A673 (cell line): ENCODE results near the gene CLTCL1.

ENCODE experiments used
- EZH2 ChIP-seq: fragments of 200-600 bp; sonication (generic); IDR thresholded peaks from 2 replicates; pipeline ENCODE4 v1.6.1; 2017; ENCODE audit warnings: borderline replicate concordance, low read depth, mild to moderate bottlenecking, mixed read lengths, antibody characterized with exemption, low read length; ENCODE audit not compliant: poor library complexity, severe bottlenecking
- TF ChIP-seq, protein P1 (sequence below): fragments of 300-800, 200-600 bp; sonication (generic); conservative IDR thresholded peaks from 2 replicates; pipeline ENCODE4 v1.5.1; 2017; ENCODE audit warnings: low read depth, mild to moderate bottlenecking, antibody characterized with exemption, low read length, moderate library complexity, mixed read lengths

DNA sequence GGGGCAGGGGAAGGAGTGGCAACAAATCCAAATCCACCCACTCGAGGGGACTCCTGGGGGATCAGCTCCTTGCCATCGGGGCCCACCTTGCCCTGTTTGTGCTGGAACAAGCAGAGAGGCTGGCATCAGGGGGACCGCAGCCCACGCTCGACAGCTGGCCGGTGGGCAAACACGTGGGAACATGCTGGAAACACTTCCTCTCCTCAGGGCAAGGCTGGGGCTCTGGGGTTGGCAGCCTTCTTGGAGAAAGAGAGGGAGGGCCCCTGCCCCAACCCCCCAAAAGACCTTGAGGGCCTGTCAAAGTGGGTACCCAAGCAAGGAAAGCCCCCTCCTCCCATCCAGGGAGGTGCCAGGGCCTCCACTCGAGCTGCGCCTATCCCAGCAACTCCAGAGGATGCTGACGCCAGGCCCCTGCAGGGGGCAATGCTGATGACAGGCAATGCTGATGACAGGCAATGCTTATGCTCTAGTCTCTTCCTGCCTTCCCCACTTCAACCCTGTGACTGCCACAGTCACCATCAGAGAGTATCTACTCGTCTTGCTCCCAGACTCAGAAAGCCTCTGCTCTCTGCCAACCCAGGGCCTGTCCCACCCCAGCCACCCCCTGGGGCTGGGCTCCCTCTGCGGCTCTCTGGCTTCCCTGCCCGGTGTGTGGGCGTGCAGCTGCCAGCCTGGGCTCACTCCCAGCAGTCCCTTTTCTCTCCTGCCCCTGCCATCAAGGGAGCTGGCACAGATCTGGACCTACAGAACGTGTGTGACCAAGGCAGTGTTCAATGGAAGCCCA is 153.1 kb downstream of the CLTCL1 start:
- TF ChIP-seq, protein P1, sequence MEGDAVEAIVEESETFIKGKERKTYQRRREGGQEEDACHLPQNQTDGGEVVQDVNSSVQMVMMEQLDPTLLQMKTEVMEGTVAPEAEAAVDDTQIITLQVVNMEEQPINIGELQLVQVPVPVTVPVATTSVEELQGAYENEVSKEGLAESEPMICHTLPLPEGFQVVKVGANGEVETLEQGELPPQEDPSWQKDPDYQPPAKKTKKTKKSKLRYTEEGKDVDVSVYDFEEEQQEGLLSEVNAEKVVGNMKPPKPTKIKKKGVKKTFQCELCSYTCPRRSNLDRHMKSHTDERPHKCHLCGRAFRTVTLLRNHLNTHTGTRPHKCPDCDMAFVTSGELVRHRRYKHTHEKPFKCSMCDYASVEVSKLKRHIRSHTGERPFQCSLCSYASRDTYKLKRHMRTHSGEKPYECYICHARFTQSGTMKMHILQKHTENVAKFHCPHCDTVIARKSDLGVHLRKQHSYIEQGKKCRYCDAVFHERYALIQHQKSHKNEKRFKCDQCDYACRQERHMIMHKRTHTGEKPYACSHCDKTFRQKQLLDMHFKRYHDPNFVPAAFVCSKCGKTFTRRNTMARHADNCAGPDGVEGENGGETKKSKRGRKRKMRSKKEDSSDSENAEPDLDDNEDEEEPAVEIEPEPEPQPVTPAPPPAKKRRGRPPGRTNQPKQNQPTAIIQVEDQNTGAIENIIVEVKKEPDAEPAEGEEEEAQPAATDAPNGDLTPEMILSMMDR, result no peak
- TF ChIP-seq EZH2, result no peak
